Psoas muscle (tissue), 8 donors: ENCODE data around the gene USP30. TPM values are rescaled to one million over a fixed set of nuclear protein-coding genes. Genes with fewer than 3 reads are reported as not detected.
A peak's percentile ranks its signal among the peaks of the same experiment; 100 is the strongest.

Experiments
- ATAC-seq, 4 donors: fragments of 200-7000 bp; cut with Tn5 transposase; one replicate each; pipeline ENCODE4 v1.9.1; 2020; ENCODE audit warnings: moderate library complexity in 3 of 4, mild to moderate bottlenecking in 2 of 4
- DNase-seq, 2 donors: peaks; one replicate each; pipeline ENCODE4 v3.0.0-alpha.2; 2020
- H3K27ac ChIP-seq: fragments of 200-600 bp; one replicate; pipeline ENCODE4 v1.8.0; 2022
- H3K27me3 ChIP-seq, 3 donors: fragments of 200-600 bp in 1 of 3; one replicate each; pipeline versions ENCODE4 v1.6.1 to v1.8.0; 2013 to 2022; ENCODE audit warnings: low read length in 2 of 3, mild to moderate bottlenecking in 2 of 3, moderate library complexity in 1 of 3; ENCODE audit not compliant: insufficient read depth in 3 of 3
- H3K36me3 ChIP-seq, 2 donors: fragments of 200-600 bp in 1 of 2; one replicate each; pipeline versions ENCODE4 v1.6.1 to v1.8.0; 2013 to 2022; ENCODE audit warnings: low read depth in 1 of 2, mild to moderate bottlenecking in 1 of 2, moderate library complexity in 1 of 2; ENCODE audit not compliant: insufficient read depth in 1 of 2
- H3K4me1 ChIP-seq: fragments of 200-600 bp; one replicate; pipeline ENCODE4 v1.8.0; 2022
- H3K4me3 ChIP-seq: fragments of 200-600 bp; one replicate; pipeline ENCODE4 v1.8.0; 2022; ENCODE audit warnings: mild to moderate bottlenecking
- H3K9me3 ChIP-seq: fragments of 200-600 bp; one replicate; pipeline ENCODE4 v1.8.0; 2022
- WGBS, 3 donors: extraction: QIAGEN DNeasy Blood & Tissue Kit; methylation state at CpG; one replicate each; pipeline versions ENCODE4 v1.1.6 to v1.1.7; 2013; 5-methylcytosine and 5-hydroxymethylcytosine counted together
- intact Hi-C, 2 donors: fragments of 100-400 bp; cut with DNase I; formaldehyde crosslinking; loops; one replicate each; pipeline versions ENCODE4 v1.11.0 to v1.14.2; 2022
- polyA plus RNA-seq, 3 donors: library from polyadenylated mRNA; stranded (reverse); fragments of 200-250 nt; gene quantifications; one replicate each; pipeline ENCODE4 v1.2.3, GENCODE V29; 2013
- total RNA-seq, 4 donors: library from RNA; stranded (reverse); fragmentation: NEBNext Ultra II Directional in 2 of 4; extraction: Animal tissue kit (Norgen Biotek cat#: 25700) in 2 of 4; gene quantifications; one replicate each; pipeline versions ENCODE4 v1.2.1 to v1.2.4, GENCODE V29; 2021 to 2023
- TF ChIP-seq, protein P1 (sequence below): fragments of 200-600 bp; IDR thresholded peaks from one replicate; pipeline ENCODE4 v1.8.0; 2022; ENCODE audit warnings: antibody characterized with exemption
- donor health status: healthy with polysubstance abuse.
- donor health status: DM: no; HTN: no; CAD: no; lungs with moderate emphysema.
- donor health status: Bipolar disorder and iron deficiency.
- donor health status: healthy.
- donor health status: DM: yes; HTN: yes; CAD: no.
- donor health status: DM: no; HTN: no; CAD: no.
- donor health status: DM: no; HTN: no; CAD: no.
- donor health status: DM: yes; HTN: yes; CAD: no.

USP30 gene
- total and polyA plus RNA-seq, 7 donors, result 4.7 to 14.6 (median 10.9) TPM

DNA sequence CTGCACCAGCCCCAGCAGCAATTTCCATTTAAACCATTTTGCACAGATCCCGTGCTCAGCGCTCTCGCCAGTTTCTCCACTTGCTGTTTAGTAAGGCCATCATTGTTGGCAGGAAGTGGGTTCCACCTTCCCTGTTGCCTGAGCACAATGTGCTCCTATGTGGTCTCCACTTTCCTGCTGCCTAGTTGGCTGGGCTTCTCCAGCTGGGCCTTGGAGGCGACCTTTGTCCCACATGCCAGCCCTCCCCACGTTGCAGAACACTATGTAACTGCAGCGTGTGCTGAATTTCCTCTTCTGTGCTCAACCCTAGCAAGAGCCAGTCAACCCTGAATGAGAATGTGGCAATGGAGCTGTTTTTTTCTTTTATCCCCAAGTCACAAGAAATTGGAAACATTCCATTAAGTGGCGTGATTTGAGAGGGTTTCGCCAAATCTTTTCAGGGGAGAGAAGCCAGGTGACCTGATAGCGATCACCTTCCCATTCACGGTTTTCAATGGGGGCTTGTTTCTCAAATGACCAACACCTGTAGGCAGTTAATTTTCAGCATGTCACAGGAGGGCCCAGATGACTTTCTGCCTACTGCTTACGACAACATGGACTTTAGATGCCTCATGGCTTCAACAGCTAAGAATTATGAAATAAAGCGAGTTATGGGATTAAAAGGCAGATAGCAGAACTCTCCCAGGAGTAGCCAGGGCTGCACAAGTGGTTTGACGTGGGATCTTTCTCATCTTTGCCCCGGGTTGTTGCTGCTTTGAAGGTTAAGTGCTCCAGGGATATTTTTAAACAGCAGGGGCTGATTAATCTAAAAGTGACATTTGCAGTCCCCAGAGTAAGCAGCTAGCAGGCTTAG is 63.6 kb downstream of the USP30 start, which contains the start of gene ACACB:
TSS of gene ACACB (plus strand) at position 830 of the 853 bp plus-strand sequence. CDS start 22,819 bp downstream, outside the sequence.
- 12 to 15% (median 13%) methylated on average over 14 of the region's 14 CpGs for WGBS, 3 donors
- peak within 1 kb of the TSS; percentile 69 for H3K4me3 ChIP-seq
- intact Hi-C loops, result no loop called here
- TF ChIP-seq, protein P1, sequence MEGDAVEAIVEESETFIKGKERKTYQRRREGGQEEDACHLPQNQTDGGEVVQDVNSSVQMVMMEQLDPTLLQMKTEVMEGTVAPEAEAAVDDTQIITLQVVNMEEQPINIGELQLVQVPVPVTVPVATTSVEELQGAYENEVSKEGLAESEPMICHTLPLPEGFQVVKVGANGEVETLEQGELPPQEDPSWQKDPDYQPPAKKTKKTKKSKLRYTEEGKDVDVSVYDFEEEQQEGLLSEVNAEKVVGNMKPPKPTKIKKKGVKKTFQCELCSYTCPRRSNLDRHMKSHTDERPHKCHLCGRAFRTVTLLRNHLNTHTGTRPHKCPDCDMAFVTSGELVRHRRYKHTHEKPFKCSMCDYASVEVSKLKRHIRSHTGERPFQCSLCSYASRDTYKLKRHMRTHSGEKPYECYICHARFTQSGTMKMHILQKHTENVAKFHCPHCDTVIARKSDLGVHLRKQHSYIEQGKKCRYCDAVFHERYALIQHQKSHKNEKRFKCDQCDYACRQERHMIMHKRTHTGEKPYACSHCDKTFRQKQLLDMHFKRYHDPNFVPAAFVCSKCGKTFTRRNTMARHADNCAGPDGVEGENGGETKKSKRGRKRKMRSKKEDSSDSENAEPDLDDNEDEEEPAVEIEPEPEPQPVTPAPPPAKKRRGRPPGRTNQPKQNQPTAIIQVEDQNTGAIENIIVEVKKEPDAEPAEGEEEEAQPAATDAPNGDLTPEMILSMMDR, result no peak
- ATAC-seq (peak; percentile 78 to 85 (median 82)), DNase-seq (peak; percentile 78 to 94)
- H3K27ac ChIP-seq, result peak within 1 kb of the TSS; percentile 97
- no peaks in the 10 kb centered on the region for H3K9me3 ChIP-seq
- H3K4me1 ChIP-seq, result peaks cover 42% of the 10 kb centered on the region
- no peaks in the 10 kb centered on the region for H3K36me3 ChIP-seq
- no peaks in the 10 kb centered on the region for H3K27me3 ChIP-seq

DNA sequence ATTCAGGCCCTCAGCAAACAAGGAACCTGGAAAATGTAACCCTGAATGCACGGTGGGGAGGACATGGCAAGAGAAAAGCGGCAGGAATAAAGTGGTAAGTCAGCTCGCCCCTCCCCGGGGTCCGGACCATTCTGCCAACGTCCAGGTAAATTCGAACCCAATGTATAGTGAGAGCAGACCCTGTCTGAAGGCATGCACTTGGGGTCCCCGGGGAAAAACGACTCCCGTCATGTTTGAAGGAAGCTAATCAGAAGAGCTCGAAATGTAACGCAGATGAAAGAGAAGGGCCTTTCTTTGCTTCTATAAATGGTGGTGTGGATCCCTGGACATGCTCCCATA is 64.2 kb downstream of the USP30 start:
- intact Hi-C loops, result no loop called here
- peaks cover 46% of the 10 kb centered on the region for H3K4me1 ChIP-seq
- H3K4me3 ChIP-seq, result peak overlapping the region; percentile 69

DNA sequence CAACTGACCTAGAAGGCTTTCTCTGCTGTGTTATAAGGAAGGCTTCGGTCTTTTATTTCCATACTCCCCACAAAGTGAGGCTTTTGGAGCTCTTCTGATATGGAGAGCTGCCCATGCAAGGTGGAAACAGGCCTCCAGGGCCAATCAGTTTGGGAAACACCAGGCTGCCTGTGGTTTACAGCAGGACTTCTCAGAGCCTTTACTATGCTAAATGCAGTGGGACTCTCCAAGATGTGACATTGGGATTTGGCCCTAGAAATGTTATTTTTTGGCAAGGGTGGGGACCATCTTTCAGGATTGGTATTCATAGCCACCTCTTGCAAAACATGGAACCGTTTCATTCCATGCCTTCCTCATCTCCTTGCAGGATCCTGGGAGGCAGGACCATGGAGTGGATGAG is 67.7 kb downstream of the USP30 start:
- H3K9me3 ChIP-seq, result no peaks in the 10 kb centered on the region
- ATAC-seq, result no peak
- intact Hi-C loops, result no loop called here
- H3K27me3 ChIP-seq, result no peaks in the 10 kb centered on the region
- H3K27ac ChIP-seq, result peak overlapping the region; percentile 97
- H3K4me1 ChIP-seq, result peaks cover 51% of the 10 kb centered on the region
- WGBS, 3 donors, result 34 to 63% (median 49%) methylated on average over 2 of the region's 2 CpGs
- peaks cover 0 to 4% of the 10 kb centered on the region in 2 donors for H3K36me3 ChIP-seq
- TF ChIP-seq, protein P1, result no peak
- peak overlapping the region; percentile 69 for H3K4me3 ChIP-seq
- DNase-seq, result no peak

More for the DNA sequence above, 64.2 kb downstream of the USP30 start:
- Histone ChIP-seq H3K27ac (peak overlapping the region; percentile 97), H3K36me3 (peaks cover 0 to 3% of the 10 kb centered on the region in 2 donors), H3K27me3 (no peaks in the 10 kb centered on the region), H3K9me3 (no peaks in the 10 kb centered on the region)
- WGBS, 3 donors, result 18 to 31% (median 29%) methylated on average over 12 of the region's 12 CpGs
- no peak for DNase-seq
- TF ChIP-seq, protein P1, result no peak
- ATAC-seq, result no peak

DNA sequence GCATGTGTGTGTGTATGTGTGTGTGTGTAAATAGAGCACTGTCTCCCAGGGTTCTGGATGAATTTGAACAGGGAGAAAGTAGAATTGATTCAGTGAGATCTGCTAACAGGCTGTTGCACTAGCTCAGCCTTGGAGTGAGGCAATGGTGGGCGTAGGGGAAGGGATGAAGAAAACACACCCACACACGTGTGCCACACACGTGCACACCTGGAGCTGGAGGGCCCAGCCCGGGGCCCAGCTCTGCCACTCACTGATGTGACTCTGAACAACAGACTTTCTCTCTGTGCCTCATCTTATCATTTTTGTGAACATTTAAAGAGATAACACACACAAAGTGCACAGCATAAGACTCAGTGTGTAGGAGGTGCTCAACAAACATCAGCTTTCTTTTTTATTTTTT is 68.2 kb downstream of the USP30 start:
- 60 to 88% (median 75%) methylated on average over 4 of the region's 4 CpGs for WGBS, 3 donors
- Histone ChIP-seq H3K9me3 (no peaks in the 10 kb centered on the region), H3K27me3 (no peaks in the 10 kb centered on the region), H3K36me3 (peaks cover 0 to 6% of the 10 kb centered on the region in 2 donors), H3K4me3 (peak overlapping the region; percentile 69), H3K27ac (peak overlapping the region; percentile 96), H3K4me1 (peaks cover 51% of the 10 kb centered on the region)
- intact Hi-C loops, result no loop called here
- TF ChIP-seq, protein P1, result no peak
- no peak for ATAC-seq
- no peak for DNase-seq
